ENCODE data around the gene ERMARD. TPM values are rescaled to one million over a fixed set of nuclear protein-coding genes. Genes with fewer than 3 reads are reported as not detected.

The ERMARD gene
- total RNA-seq, 6 experiments from 2014 or later: 11.1 to 24.4 (median 15.2) TPM

GRCh38 chr6:169714595-169714994, 36.8 kb upstream of the ERMARD start:
- intact Hi-C loops (cut with DNase I): no loop called here
- no peak for DNase-seq
- Histone ChIP-seq H3K36me3 (peaks cover 5 to 56% (median 15%) of the 10 kb centered on the region in 4 donors), H3K27me3 (no peaks in the 10 kb centered on the region), H3K9me3 (no peaks in the 10 kb centered on the region), H3K27ac (no peak overlapping the region), H3K4me3 (no peak overlapping the region), H3K4me1 (peaks cover 0 to 7% (median 2%) of the 10 kb centered on the region in 4 donors)
- peak; percentile 56 to 86 (median 78) for ATAC-seq
- 73% methylated on average over 9 of the region's 9 CpGs for WGBS (ENCODE audit: insufficient coverage, low coverage, low lambda C conversion rate, missing lambda C conversion rate)
- no peak for TF ChIP-seq CTCF (IDR thresholded peaks at IDR 0.05)
- no peak for TF ChIP-seq POLR2A (IDR thresholded peaks at IDR 0.05)

GRCh38 chr6:169719117-169719516, 32.3 kb upstream of the ERMARD start:
- no peak for TF ChIP-seq CTCF (IDR thresholded peaks at IDR 0.05)
- no peak for TF ChIP-seq POLR2A (IDR thresholded peaks at IDR 0.05)
- Histone ChIP-seq H3K4me1 (peaks cover 0 to 28% (median 10%) of the 10 kb centered on the region in 4 donors), H3K9me3 (no peaks in the 10 kb centered on the region), H3K36me3 (peaks cover 0 to 34% (median 7%) of the 10 kb centered on the region in 4 donors), H3K27ac (no peak overlapping the region), H3K4me3 (no peak overlapping the region), H3K27me3 (no peaks in the 10 kb centered on the region)
- DNase-seq (no peak), ATAC-seq (no peak)
- intact Hi-C loops (cut with DNase I): no loop called here
- 90% methylated on average over 4 of the region's 4 CpGs for WGBS (ENCODE audit: insufficient coverage, low coverage, low lambda C conversion rate, missing lambda C conversion rate)

GRCh38 chr6:169720207-169720855, 31.1 kb upstream of the ERMARD start:
- no peaks in the 10 kb centered on the region for H3K9me3 ChIP-seq
- H3K27ac ChIP-seq: no peak overlapping the region
- H3K4me1 ChIP-seq: peaks cover 0 to 21% (median 8%) of the 10 kb centered on the region in 4 donors
- no peak for ATAC-seq
- no peaks in the 10 kb centered on the region for H3K27me3 ChIP-seq
- TF ChIP-seq CTCF (IDR thresholded peaks at IDR 0.05) (peak in 1 of 4 donors; percentile 12), POLR2A (IDR thresholded peaks at IDR 0.05) (no peak)
- intact Hi-C loops (cut with DNase I): no loop called here
- WGBS (ENCODE audit: insufficient coverage, low coverage, low lambda C conversion rate, missing lambda C conversion rate): 72% methylated on average over 3 of the region's 3 CpGs
- H3K4me3 ChIP-seq: no peak overlapping the region
- H3K36me3 ChIP-seq: peaks cover 0 to 24% (median 5%) of the 10 kb centered on the region in 4 donors
- DNase-seq: no peak

- Histone ChIP-seq H3K27me3 (no peaks in the 10 kb centered on the region), H3K4me1 (peaks cover 0 to 21% (median 8%) of the 10 kb centered on the region in 4 donors), H3K9me3 (no peaks in the 10 kb centered on the region), H3K27ac (peak overlapping the region; percentile 75 to 90 (median 88)), H3K36me3 (peaks cover 0 to 2% (median 0%) of the 10 kb centered on the region in 4 donors), H3K4me3 (peak overlapping the region; percentile 53 to 73 (median 66))
- intact Hi-C loops (cut with DNase I): no loop called here
- ATAC-seq: peak; percentile 53 to 67 (median 64)
- WGBS (ENCODE audit: insufficient coverage, low coverage, low lambda C conversion rate, missing lambda C conversion rate): 5% methylated on average over 15 of the region's 22 CpGs
- TF ChIP-seq POLR2A (IDR thresholded peaks at IDR 0.05) (no peak), CTCF (IDR thresholded peaks at IDR 0.05) (no peak)
- peak; percentile 53 to 67 (median 54) for DNase-seq
Observed at GRCh38 chr6:169722362-169723199, 28.8 kb upstream of the ERMARD start.

Measured in right lobe of liver (tissue), 6 donors.